Osteoblast (primary cell): ENCODE data around the gene ZDHHC11. TPM values are rescaled to one million over a fixed set of nuclear protein-coding genes. Genes with fewer than 3 reads are reported as not detected.
"Not testable (repeated sequence)": the region's sequence is repeated elsewhere in the genome, so short reads cannot be mapped to it uniquely, and the experiment has no call there.

Experiments
- DNase-seq: peaks from one replicate; pipeline ENCODE4 v3.0.0; 2011; ENCODE audit warnings: low spot score, mixed read lengths; ENCODE audit not compliant: insufficient read length; ENCODE audit errors: missing footprints
- H2AFZ ChIP-seq: 2 replicates; pipeline ENCODE4 v1.6.0; 2011; ENCODE audit warnings: mild to moderate bottlenecking, low read length
- H3K27ac ChIP-seq: 2 replicates; pipeline ENCODE4 v1.5.1; 2011; ENCODE audit warnings: mild to moderate bottlenecking, low read depth, low read length, moderate library complexity
- H3K27me3 ChIP-seq: 2 replicates; pipeline ENCODE4 v1.6.0; 2012; ENCODE audit warnings: mild to moderate bottlenecking, control low read depth, inconsistent platforms, low read length, moderate library complexity; ENCODE audit not compliant: insufficient read depth
- H3K36me3 ChIP-seq: 2 replicates; pipeline ENCODE4 v1.5.1; 2011; ENCODE audit warnings: mild to moderate bottlenecking, low read length, control low read depth, moderate library complexity; ENCODE audit not compliant: insufficient read depth
- H3K4me1 ChIP-seq: 2 replicates; pipeline ENCODE4 v1.5.1; 2011; ENCODE audit warnings: mild to moderate bottlenecking, low read length, control low read depth, moderate library complexity; ENCODE audit not compliant: insufficient read depth
- H3K4me2 ChIP-seq: 2 replicates; pipeline ENCODE4 v1.6.0; 2011; ENCODE audit warnings: mild to moderate bottlenecking, low read length; ENCODE audit not compliant: insufficient read depth
- H3K4me3 ChIP-seq: fragments of 200-600 bp; sonication (generic); 3 replicates; pipeline ENCODE4 v1.5.1; 2012; ENCODE audit warnings: mild to moderate bottlenecking, low read length, inconsistent platforms; ENCODE audit not compliant: insufficient read depth
- H3K79me2 ChIP-seq: 2 replicates; pipeline ENCODE4 v1.6.0; 2012; ENCODE audit warnings: mild to moderate bottlenecking, low read length, control low read depth, inconsistent platforms; ENCODE audit not compliant: insufficient read depth
- H3K9me3 ChIP-seq: 2 replicates; pipeline ENCODE4 v1.5.1; 2011; ENCODE audit warnings: low read depth, low read length, control low read depth
- H4K20me1 ChIP-seq: 2 replicates; pipeline ENCODE4 v1.6.0; 2012; ENCODE audit warnings: mild to moderate bottlenecking, low read length, control low read depth; ENCODE audit not compliant: insufficient read depth
- total RNA-seq: library from RNA; depleted of rRNA; stranded (reverse); fragments of >200 nt; gene quantifications from 2 replicates; pipeline ENCODE4 v1.2.3, GENCODE V29; 2012

The ZDHHC11 gene
- total RNA-seq, 1 donor: 1.8 TPM

DNA sequence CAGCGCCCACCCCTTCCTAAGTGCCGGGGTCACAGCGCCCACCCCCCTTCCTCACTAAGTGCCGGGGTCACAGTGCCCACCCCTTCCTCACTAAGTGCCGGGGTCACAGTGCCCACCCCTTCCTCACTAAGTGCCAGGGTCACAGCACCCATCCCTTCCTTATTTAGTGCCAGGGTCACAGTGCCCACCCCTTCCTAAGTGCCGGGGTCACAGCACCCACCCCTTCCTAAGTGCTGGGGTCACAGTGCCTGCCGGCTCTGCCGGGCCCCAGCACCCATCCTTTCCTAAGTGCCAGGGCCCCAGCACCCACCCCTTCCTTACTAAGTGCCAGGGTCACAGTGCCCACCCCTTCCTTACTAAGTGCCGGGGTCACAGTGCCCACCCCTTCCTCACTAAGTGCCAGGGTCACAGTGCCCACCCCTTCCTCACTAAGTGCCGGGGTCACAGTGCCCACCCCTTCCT is 9.8 kb downstream of the ZDHHC11 start:
- H3K27ac ChIP-seq, H3K4me2 ChIP-seq, DNase-seq, H3K79me2 ChIP-seq, H3K36me3 ChIP-seq, H2AFZ ChIP-seq, H3K4me3 ChIP-seq, H4K20me1 ChIP-seq, H3K9me3 ChIP-seq, H3K27me3 ChIP-seq, H3K4me1 ChIP-seq: not testable (repeated sequence)

DNA sequence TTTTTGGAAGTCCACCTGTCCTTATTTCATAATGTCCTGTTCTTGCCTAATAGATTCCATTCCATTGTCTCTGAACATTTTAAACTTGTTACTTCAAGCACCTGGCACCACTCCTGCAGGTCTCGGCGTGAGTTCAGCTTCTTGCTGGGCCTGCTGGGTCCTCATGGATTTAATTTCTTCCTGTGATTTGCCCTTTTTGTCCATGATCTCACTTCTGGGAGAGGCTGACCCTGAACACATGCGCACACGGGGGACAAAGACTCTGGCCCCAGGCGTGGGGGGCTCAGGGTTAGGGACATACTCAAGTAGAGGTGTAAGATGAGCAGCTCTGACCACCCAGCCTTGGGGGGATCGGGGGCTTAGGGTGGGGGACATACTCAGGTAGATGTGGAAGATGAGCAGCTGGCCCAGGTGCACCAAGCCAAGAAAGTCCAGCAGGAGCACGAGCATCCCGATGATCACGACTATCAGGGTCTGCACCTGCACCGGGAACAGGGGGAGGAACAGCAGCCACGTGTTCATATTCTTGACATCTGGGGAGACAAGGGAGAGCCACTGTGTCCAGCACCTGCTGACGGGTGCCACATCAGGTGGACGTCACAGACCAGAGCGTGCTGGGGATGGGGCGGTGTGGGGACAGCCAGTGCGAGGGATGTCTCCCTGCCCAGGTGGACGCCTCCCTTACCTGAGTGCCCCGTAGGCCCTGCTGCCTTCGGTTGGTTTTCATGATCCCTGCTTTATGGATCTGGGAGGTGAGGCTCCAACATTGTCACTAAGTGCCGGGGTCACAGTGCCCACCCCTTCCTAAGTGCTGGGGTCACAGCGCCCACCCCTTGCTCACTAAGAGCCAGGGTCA is 10.4 kb downstream of the ZDHHC11 start:
- peak; percentile 72 for DNase-seq
- not testable (repeated sequence) for H3K27ac ChIP-seq, H3K9me3 ChIP-seq, H3K4me3 ChIP-seq, H3K27me3 ChIP-seq, H2AFZ ChIP-seq, H3K79me2 ChIP-seq, H3K36me3 ChIP-seq, H4K20me1 ChIP-seq, H3K4me1 ChIP-seq, H3K4me2 ChIP-seq

- H3K36me3 ChIP-seq, H3K4me3 ChIP-seq, H2AFZ ChIP-seq, H3K4me1 ChIP-seq, H3K9me3 ChIP-seq, H3K79me2 ChIP-seq, H3K4me2 ChIP-seq, H3K27me3 ChIP-seq, H4K20me1 ChIP-seq, H3K27ac ChIP-seq: not testable (repeated sequence)
- DNase-seq: peak; percentile 51
These were observed 12.3 kb downstream of the ZDHHC11 start for GRCh38 chr5:838431-838851.

DNA sequence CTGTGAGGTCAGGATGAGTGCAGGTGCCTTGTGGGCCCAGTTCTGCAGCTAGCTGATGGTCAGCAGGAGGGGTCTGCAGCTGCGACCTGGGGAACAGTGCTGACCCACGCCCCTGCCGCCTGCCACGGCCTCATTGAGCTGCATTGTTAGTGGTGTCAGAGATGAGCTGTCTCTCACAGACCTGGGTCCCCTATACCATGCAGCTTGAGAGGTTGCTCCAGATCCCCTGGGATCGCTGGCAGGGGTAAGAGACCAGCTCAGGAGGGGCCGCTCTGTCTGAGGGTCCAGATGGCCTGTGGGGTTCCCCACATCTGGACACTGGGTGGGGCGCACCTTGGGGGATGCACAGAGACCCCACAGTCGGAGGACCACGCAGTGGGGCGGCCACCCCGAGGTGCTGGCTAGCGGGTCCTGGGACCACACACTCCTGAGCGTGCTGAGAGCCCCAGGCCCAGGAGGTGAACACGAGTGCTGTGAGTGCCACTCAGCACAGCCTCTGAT is 13.1 kb downstream of the ZDHHC11 start:
- not testable (repeated sequence) for H3K4me1 ChIP-seq, H3K4me3 ChIP-seq, H3K27me3 ChIP-seq, H3K79me2 ChIP-seq, DNase-seq, H2AFZ ChIP-seq, H3K27ac ChIP-seq, H4K20me1 ChIP-seq, H3K4me2 ChIP-seq, H3K36me3 ChIP-seq, H3K9me3 ChIP-seq

GRCh38 chr5:835933-836612 is 14.7 kb downstream of the ZDHHC11 start:
- not testable (repeated sequence) for H3K4me3 ChIP-seq, H3K27me3 ChIP-seq, H3K27ac ChIP-seq, H3K9me3 ChIP-seq, H3K4me2 ChIP-seq, H2AFZ ChIP-seq, H3K79me2 ChIP-seq, H3K4me1 ChIP-seq, H4K20me1 ChIP-seq, H3K36me3 ChIP-seq
- DNase-seq: peak; percentile 11

DNA sequence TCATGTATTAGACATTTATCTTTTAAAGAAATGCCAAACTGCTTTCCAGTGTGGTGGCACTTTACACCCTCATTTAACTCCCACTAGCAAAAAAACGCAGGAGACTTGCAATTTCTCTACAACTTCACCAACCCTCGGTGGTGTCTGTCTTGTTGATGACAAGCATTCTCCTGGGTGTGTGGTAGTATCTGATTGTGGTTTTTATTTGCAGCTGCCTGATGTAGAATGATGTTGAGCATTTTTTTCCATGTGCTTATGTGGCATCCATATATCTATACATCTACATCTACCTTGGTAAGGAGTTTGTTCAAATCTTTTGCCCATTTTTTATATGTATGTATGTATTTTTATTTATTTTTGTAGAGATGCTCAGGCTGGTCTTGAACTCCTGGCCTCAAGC is 16.8 kb downstream of the ZDHHC11 start:
- H3K79me2 ChIP-seq, H4K20me1 ChIP-seq, H3K9me3 ChIP-seq, H3K36me3 ChIP-seq, H3K4me1 ChIP-seq, H2AFZ ChIP-seq, H3K4me3 ChIP-seq, H3K27me3 ChIP-seq, H3K27ac ChIP-seq, DNase-seq, H3K4me2 ChIP-seq: not testable (repeated sequence)

- not testable (repeated sequence) for H3K9me3 ChIP-seq, H3K4me2 ChIP-seq, H3K79me2 ChIP-seq, H3K36me3 ChIP-seq, H4K20me1 ChIP-seq, H2AFZ ChIP-seq, H3K27ac ChIP-seq, H3K27me3 ChIP-seq, H3K4me1 ChIP-seq, DNase-seq, H3K4me3 ChIP-seq
These were observed 22.6 kb downstream of the ZDHHC11 start for GRCh38 chr5:828194-828593.

DNA sequence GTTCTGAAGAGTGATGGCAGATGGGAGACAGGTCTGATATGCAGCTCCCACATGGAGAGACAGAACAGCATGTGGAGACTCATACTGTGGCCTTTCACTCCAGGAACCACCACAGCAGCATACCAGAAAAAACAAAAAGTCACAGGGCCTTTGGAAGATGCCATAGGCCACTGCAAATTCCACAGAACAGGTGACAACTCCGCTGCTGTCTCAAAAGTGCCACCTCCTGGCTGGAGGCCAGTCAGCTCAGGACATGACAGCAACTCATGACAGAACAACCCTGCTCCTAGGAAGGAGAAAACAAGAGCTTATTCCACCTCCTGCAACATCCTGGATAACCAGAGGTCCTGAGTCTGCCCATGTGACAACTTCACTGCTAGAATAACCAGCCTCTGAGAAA is 25.2 kb downstream of the ZDHHC11 start:
- not testable (repeated sequence) for H3K27me3 ChIP-seq, H3K36me3 ChIP-seq, H3K4me2 ChIP-seq, H3K9me3 ChIP-seq, H3K4me1 ChIP-seq, H3K79me2 ChIP-seq, H3K27ac ChIP-seq, H2AFZ ChIP-seq, H4K20me1 ChIP-seq, H3K4me3 ChIP-seq, DNase-seq
